KMS-11 (cell line): ENCODE measurements around the gene COL5A1.

Source experiments
- H2AFZ ChIP-seq: fragments of 200-600 bp; sonication (generic); 2 replicates; pipeline ENCODE4 v1.6.1; 2016; ENCODE audit warnings: antibody characterized with exemption, mixed run types, low read depth
- H3K27ac ChIP-seq: fragments of 200-600 bp; sonication (generic); 2 replicates; pipeline ENCODE4 v1.6.1; 2016; ENCODE audit warnings: mild to moderate bottlenecking, mixed run types
- H3K27me3 ChIP-seq: fragments of 200-600 bp; sonication (generic); 2 replicates; pipeline ENCODE4 v1.6.1; 2017; ENCODE audit warnings: mild to moderate bottlenecking, low read depth, mixed run types, moderate library complexity; ENCODE audit not compliant: insufficient read depth
- H3K36me3 ChIP-seq: fragments of 200-600 bp; sonication (generic); 2 replicates; pipeline ENCODE4 v1.6.1; 2017; ENCODE audit warnings: mild to moderate bottlenecking, mixed run types; ENCODE audit not compliant: insufficient read depth
- H3K4me1 ChIP-seq: fragments of 200-600 bp; sonication (generic); 2 replicates; pipeline ENCODE4 v1.6.1; 2016; ENCODE audit warnings: mild to moderate bottlenecking, low read depth, mixed run types; ENCODE audit not compliant: poor library complexity, severe bottlenecking
- H3K4me2 ChIP-seq: fragments of 200-600 bp; sonication (generic); 2 replicates; pipeline ENCODE4 v1.7.0; 2016; ENCODE audit warnings: mild to moderate bottlenecking, mixed run types
- H3K4me3 ChIP-seq: fragments of 200-600 bp; sonication (generic); IDR thresholded peaks from 2 replicates; pipeline ENCODE4 v1.6.1; 2017; ENCODE audit warnings: low read depth, low read length, mixed read lengths; ENCODE audit not compliant: insufficient read depth
- H3K79me2 ChIP-seq: fragments of 200-600 bp; sonication (generic); 2 replicates; pipeline ENCODE4 v1.6.1; 2016; ENCODE audit warnings: low read depth, mixed run types; ENCODE audit not compliant: insufficient read depth
- H3K9ac ChIP-seq: fragments of 200-600 bp; sonication (generic); 2 replicates; pipeline ENCODE4 v1.6.1; 2016; ENCODE audit warnings: mild to moderate bottlenecking, mixed run types
- H4K20me1 ChIP-seq: fragments of 200-600 bp; sonication (generic); 2 replicates; pipeline ENCODE4 v1.6.1; 2016; ENCODE audit warnings: mild to moderate bottlenecking, mixed run types; ENCODE audit not compliant: insufficient read depth
- CTCF ChIP-seq: fragments of 200-600 bp; sonication (generic); conservative IDR thresholded peaks from 2 replicates; pipeline ENCODE4 v1.6.1; 2017; ENCODE audit warnings: low read depth, mild to moderate bottlenecking, antibody characterized with exemption, low read length, moderate library complexity, mixed read lengths

The COL5A1 gene

DNA sequence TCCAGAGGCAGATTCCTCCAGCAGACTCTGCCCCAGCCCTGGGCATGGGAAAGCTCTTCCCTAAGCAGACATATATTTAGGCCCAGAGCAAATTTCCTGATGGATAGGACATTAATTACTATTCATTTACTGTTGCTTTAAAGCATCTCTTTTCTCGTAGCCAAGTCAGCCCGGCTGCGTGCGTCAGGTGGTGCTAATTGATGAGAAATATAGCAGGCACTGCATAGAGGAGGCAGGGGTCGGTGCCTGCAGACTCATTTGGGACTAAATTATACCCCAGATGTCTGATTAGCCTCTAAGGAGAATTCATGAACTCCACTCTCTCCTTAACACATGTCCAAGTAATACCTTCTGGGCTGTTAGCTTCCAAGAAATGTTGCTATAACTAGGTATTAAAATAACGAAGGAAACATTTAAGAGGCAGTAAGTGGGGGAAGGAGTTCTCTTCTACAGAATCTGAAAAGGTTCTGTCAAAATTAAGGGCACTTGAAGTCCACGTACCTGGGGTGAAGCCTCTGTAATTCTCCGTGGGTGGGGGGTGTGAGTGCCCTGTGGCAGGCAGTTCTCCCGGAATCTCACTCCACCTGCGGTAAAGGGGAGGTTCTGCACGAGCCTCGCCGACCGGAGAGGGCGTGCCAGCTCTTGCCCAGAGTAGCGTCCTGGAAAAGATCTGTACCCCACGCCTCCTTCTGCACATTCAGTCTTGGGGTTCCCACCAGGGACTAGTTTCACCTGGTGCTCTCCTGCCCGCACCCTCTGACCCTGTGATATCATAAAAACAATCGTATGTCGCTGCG, 123.1 kb downstream of the COL5A1 start:
- H3K79me2 ChIP-seq, result no peaks in the 10 kb centered on the region
- H3K27me3 ChIP-seq, result peaks cover 21% of the 10 kb centered on the region
- no peaks in the 10 kb centered on the region for H3K4me1 ChIP-seq
- H3K27ac ChIP-seq, result no peak overlapping the region
- no peaks in the 10 kb centered on the region for H3K36me3 ChIP-seq
- H3K4me2 ChIP-seq, result no peak overlapping the region
- H2AFZ ChIP-seq, result no peak overlapping the region
- no peaks in the 10 kb centered on the region for H4K20me1 ChIP-seq
- no peak overlapping the region for H3K9ac ChIP-seq
- no peak for TF ChIP-seq CTCF
- H3K4me3 ChIP-seq, result no peak overlapping the region

DNA sequence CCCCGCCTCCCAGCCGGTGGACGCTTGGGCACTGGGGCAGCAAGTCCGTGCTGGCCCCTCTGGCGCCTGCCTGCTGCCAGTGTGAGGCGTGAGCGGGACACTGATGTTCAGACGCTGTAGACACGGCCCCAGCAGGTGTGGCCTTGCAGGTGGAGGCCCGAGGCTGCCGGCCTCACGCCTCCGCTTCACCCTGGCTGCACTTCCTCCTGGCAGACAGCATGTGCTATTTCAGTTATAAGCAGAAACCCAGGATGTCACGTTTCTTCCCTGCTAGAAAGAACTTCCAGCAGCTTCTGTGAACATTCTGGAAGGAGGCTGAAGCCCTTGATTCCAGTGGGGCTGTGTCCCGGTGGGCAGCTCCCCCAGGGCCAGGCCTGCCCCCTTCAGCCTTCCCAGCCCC, 124.2 kb downstream of the COL5A1 start:
- no peaks in the 10 kb centered on the region for H4K20me1 ChIP-seq
- peaks cover 30% of the 10 kb centered on the region for H3K27me3 ChIP-seq
- H3K79me2 ChIP-seq, result no peaks in the 10 kb centered on the region
- TF ChIP-seq CTCF, result no peak
- no peak overlapping the region for H3K9ac ChIP-seq
- no peak overlapping the region for H3K4me3 ChIP-seq
- no peak overlapping the region for H3K4me2 ChIP-seq
- H3K27ac ChIP-seq, result no peak overlapping the region
- no peaks in the 10 kb centered on the region for H3K36me3 ChIP-seq
- H3K4me1 ChIP-seq, result no peaks in the 10 kb centered on the region
- no peak overlapping the region for H2AFZ ChIP-seq

GRCh38 chr9:134766587-134766986, 125.0 kb downstream of the COL5A1 start:
- Histone ChIP-seq H3K27me3 (peaks cover 33% of the 10 kb centered on the region), H3K4me1 (no peaks in the 10 kb centered on the region), H4K20me1 (no peaks in the 10 kb centered on the region), H3K36me3 (no peaks in the 10 kb centered on the region), H2AFZ (no peak overlapping the region), H3K4me2 (no peak overlapping the region), H3K79me2 (no peaks in the 10 kb centered on the region), H3K9ac (no peak overlapping the region), H3K4me3 (no peak overlapping the region), H3K27ac (no peak overlapping the region)
- TF ChIP-seq CTCF, result no peak

DNA sequence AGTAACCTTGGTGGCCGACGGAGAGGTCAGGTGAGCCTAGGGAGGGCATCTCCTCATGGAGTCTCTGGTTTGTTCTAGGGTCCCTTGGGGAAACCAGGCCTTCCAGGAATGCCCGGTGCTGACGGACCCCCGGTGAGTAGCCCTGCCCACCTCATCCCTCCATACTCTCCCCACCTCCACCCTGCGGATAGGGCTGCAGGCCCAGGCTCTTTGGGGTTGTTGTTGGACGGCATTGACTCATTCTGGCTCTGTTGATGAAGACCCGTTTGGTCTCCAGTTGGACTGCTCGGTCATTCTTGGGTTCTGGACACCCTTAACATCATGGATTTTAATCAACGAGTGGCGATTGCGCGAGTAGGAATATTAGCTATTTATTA, 126.7 kb downstream of the COL5A1 start:
- no peak overlapping the region for H3K4me3 ChIP-seq
- no peaks in the 10 kb centered on the region for H3K4me1 ChIP-seq
- H3K27ac ChIP-seq, result no peak overlapping the region
- no peaks in the 10 kb centered on the region for H3K79me2 ChIP-seq
- peaks cover 43% of the 10 kb centered on the region for H3K27me3 ChIP-seq
- no peak overlapping the region for H3K9ac ChIP-seq
- H3K36me3 ChIP-seq, result no peaks in the 10 kb centered on the region
- H4K20me1 ChIP-seq, result no peaks in the 10 kb centered on the region
- no peak overlapping the region for H2AFZ ChIP-seq
- TF ChIP-seq CTCF, result no peak
- no peak overlapping the region for H3K4me2 ChIP-seq
